ENCODE results near the gene SLC26A6. TPM values are rescaled to one million over a fixed set of nuclear protein-coding genes. Genes with fewer than 3 reads are reported as not detected.

The SLC26A6 gene
- total RNA-seq, 1 experiment from 2014 or later = 54.7 TPM

GRCh38 chr3:48663489-48664312, 28.4 kb upstream of the SLC26A6 start:
- Mint-ChIP-seq H3K27me3 (ENCODE audit: insufficient read depth, unreplicated experiment) (no peaks in the 10 kb centered on the region), H3K36me3 (ENCODE audit: insufficient read depth, unreplicated experiment) (peaks cover 79% of the 10 kb centered on the region), H3K4me1 (ENCODE audit: low read depth, unreplicated experiment) (peaks cover 5% of the 10 kb centered on the region), H3K27ac (ENCODE audit: unreplicated experiment) (peak overlapping the region; percentile 99), H3K4me3 (ENCODE audit: unreplicated experiment) (peak overlapping the region; percentile 93), H3K9me3 (ENCODE audit: unreplicated experiment) (no peaks in the 10 kb centered on the region)
- Histone ChIP-seq H3K27me3 (replicated peaks; ENCODE audit: control insufficient read depth, insufficient read depth, low read length) (no peaks in the 10 kb centered on the region), H3K4me1 (peaks cover 10% of the 10 kb centered on the region), H3K36me3 (ENCODE audit: control insufficient read depth, insufficient read depth, low read length) (peaks cover 7% of the 10 kb centered on the region), H3K9me3 (no peaks in the 10 kb centered on the region), H3K4me3 (ENCODE audit: low read depth, low read length) (peak overlapping the region; percentile 65)
- intact Hi-C loops (cut with micrococcal nuclease; ENCODE audit: unreplicated experiment) = loop anchor here (1.0 to 10.0 kb wide), 4 partner anchors 28 to 199 kb away; partner anchors contain the start of genes PFKFB4, SLC26A6 and UQCRC1
- TSS peak; percentile 49 for BruUV-seq (replicated peaks)
- TF ChIP-seq, protein P1, sequence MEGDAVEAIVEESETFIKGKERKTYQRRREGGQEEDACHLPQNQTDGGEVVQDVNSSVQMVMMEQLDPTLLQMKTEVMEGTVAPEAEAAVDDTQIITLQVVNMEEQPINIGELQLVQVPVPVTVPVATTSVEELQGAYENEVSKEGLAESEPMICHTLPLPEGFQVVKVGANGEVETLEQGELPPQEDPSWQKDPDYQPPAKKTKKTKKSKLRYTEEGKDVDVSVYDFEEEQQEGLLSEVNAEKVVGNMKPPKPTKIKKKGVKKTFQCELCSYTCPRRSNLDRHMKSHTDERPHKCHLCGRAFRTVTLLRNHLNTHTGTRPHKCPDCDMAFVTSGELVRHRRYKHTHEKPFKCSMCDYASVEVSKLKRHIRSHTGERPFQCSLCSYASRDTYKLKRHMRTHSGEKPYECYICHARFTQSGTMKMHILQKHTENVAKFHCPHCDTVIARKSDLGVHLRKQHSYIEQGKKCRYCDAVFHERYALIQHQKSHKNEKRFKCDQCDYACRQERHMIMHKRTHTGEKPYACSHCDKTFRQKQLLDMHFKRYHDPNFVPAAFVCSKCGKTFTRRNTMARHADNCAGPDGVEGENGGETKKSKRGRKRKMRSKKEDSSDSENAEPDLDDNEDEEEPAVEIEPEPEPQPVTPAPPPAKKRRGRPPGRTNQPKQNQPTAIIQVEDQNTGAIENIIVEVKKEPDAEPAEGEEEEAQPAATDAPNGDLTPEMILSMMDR (IDR thresholded peaks at IDR 0.05; ENCODE audit: insufficient read depth in 1 of 2, low read depth in 1 of 2, low read length in 1 of 2, severe bottlenecking in 1 of 2, unreplicated experiment in 1 of 2) = peak; percentile 84 to 86
- peak; percentile 99 for DNase-seq
- ChIA-PET CTCF (interaction anchor here (0.7 to 2.1 kb wide), 9 partner anchors 10 to 191 kb away, joined by 3 to 7 read pairs (median 4); partner anchors contain the start of genes SLC26A6 and UQCRC1), POLR2A (interaction anchor here (0.5 to 2.7 kb wide), 14 partner anchors 10 to 997 kb away, joined by 3 to 14 read pairs (median 4); partner anchors contain the start of genes IP6K2, NCKIPSD, NDUFAF3 and PFKFB4)

- Mint-ChIP-seq H3K4me1 (ENCODE audit: low read depth, unreplicated experiment) (peaks cover 5% of the 10 kb centered on the region), H3K9me3 (ENCODE audit: unreplicated experiment) (no peaks in the 10 kb centered on the region), H3K27ac (ENCODE audit: unreplicated experiment) (peak within 1 kb of the TSS; percentile 99), H3K36me3 (ENCODE audit: insufficient read depth, unreplicated experiment) (peaks cover 73% of the 10 kb centered on the region), H3K27me3 (ENCODE audit: insufficient read depth, unreplicated experiment) (no peaks in the 10 kb centered on the region), H3K4me3 (ENCODE audit: unreplicated experiment) (peak within 1 kb of the TSS; percentile 93)
- H3K4me3 ChIP-seq (ENCODE audit: low read depth, low read length) = peak within 1 kb of the TSS; percentile 65
- no peaks in the 10 kb centered on the region for H3K27me3 ChIP-seq (replicated peaks; ENCODE audit: control insufficient read depth, insufficient read depth, low read length)
- TF ChIP-seq, protein P1 (IDR thresholded peaks at IDR 0.05; ENCODE audit: insufficient read depth in 1 of 2, low read depth in 1 of 2, low read length in 1 of 2, severe bottlenecking in 1 of 2, unreplicated experiment in 1 of 2) = no peak
- CTCF ChIA-PET = interaction anchor here (0.7 to 2.1 kb wide), 5 partner anchors 23 to 434 kb away, joined by 3 to 7 read pairs (median 4); partner anchors contain the start of genes SLC26A6 and UQCRC1
- intact Hi-C loops (cut with micrococcal nuclease; ENCODE audit: unreplicated experiment) = loop anchor here (1.0 to 10.0 kb wide), 4 partner anchors 28 to 198 kb away; partner anchors contain the start of genes PFKFB4, SLC26A6 and UQCRC1
- peak; percentile 90 to 91 for DNase-seq
- peaks cover 10% of the 10 kb centered on the region for H3K4me1 ChIP-seq
- H3K36me3 ChIP-seq (ENCODE audit: control insufficient read depth, insufficient read depth, low read length) = peaks cover 7% of the 10 kb centered on the region
- POLR2A ChIA-PET = interaction anchor here (0.5 to 2.7 kb wide), 12 partner anchors 11 to 996 kb away, joined by 3 to 14 read pairs (median 4); partner anchors contain the start of genes IP6K2, NCKIPSD, NDUFAF3 and PFKFB4
- BruUV-seq (replicated peaks) = TSS peak; percentile 74
- no peaks in the 10 kb centered on the region for H3K9me3 ChIP-seq
Measured at GRCh38 chr3:48662753-48663488, 27.7 kb upstream of the SLC26A6 start, which contains the start of gene CELSR3. Gene CELSR3, minus strand, starts transcription at chr3:48662886. Its CDS starts 252 bp downstream, at chr3:48662634.
